ENCODE results near the gene KIAA1217.

- no peak for TF ChIP-seq SMC3 (conservative IDR thresholded peaks at IDR 0.05; ENCODE audit: poor library complexity)
- TF ChIP-seq EP300 (conservative IDR thresholded peaks at IDR 0.05; ENCODE audit: poor library complexity, severe bottlenecking), result no peak
- TF ChIP-seq CTCF (IDR thresholded peaks at IDR 0.05; ENCODE audit: poor library complexity, severe bottlenecking), result no peak
Measured at GRCh38 chr10:24434961-24435360, 226.0 kb downstream of the KIAA1217 start.
